Measurements from ENCODE around the gene NUDC. TPM values are rescaled to one million over a fixed set of nuclear protein-coding genes. Genes with fewer than 3 reads are reported as not detected.

Gene NUDC
- total and polyA plus RNA-seq, 4 donors, result 39.3 to 77.8 (median 64.4) TPM

GRCh38 chr1:26922901-26923300, 1.4 kb downstream of the NUDC start:
- WGBS, 2 donors, result 95% methylated on average over 3 of the region's 3 CpGs
- Histone ChIP-seq H3K27me3 (ENCODE audit: control insufficient read depth in 3 of 3, insufficient read depth in 3 of 3, low read length in 2 of 3) (no peaks in the 10 kb centered on the region), H3K9ac (ENCODE audit: insufficient read depth in 1 of 2, low read length in 2 of 2) (no peak overlapping the region), H3K27ac (ENCODE audit: low read depth in 1 of 2, low read length in 1 of 2) (no peak overlapping the region), H3K4me1 (ENCODE audit: control insufficient read depth in 5 of 5, insufficient read depth in 5 of 5, low read length in 5 of 5) (peaks cover 0 to 13% (median 8%) of the 10 kb centered on the region in 5 donors), H3K9me3 (ENCODE audit: control insufficient read depth in 4 of 4, insufficient read depth in 3 of 4, low read length in 3 of 4) (no peaks in the 10 kb centered on the region), H3K4me3 (no peak overlapping the region), H3K36me3 (ENCODE audit: control insufficient read depth in 4 of 4, insufficient read depth in 4 of 4, low read length in 4 of 4) (peaks cover 0 to 18% (median 14%) of the 10 kb centered on the region in 4 donors)
- TF ChIP-seq CTCF (IDR thresholded peaks at IDR 0.05; ENCODE audit: control extremely low read depth, extremely low read depth), result no peak
- DNase-seq, result no peak
- ATAC-seq (ENCODE audit: insufficient read depth, low FRiP score), result no peak

GRCh38 chr1:26923711-26924110, 2.2 kb downstream of the NUDC start:
- Histone ChIP-seq H3K4me1 (ENCODE audit: control insufficient read depth in 5 of 5, insufficient read depth in 5 of 5, low read length in 5 of 5) (peaks cover 0 to 13% (median 8%) of the 10 kb centered on the region in 5 donors), H3K27me3 (ENCODE audit: control insufficient read depth in 3 of 3, insufficient read depth in 3 of 3, low read length in 2 of 3) (no peaks in the 10 kb centered on the region), H3K9ac (ENCODE audit: insufficient read depth in 1 of 2, low read length in 2 of 2) (no peak overlapping the region), H3K36me3 (ENCODE audit: control insufficient read depth in 4 of 4, insufficient read depth in 4 of 4, low read length in 4 of 4) (peaks cover under 1 to 22% (median 17%) of the 10 kb centered on the region in 4 donors), H3K9me3 (ENCODE audit: control insufficient read depth in 4 of 4, insufficient read depth in 3 of 4, low read length in 3 of 4) (no peaks in the 10 kb centered on the region), H3K27ac (ENCODE audit: low read depth in 1 of 2, low read length in 1 of 2) (no peak overlapping the region), H3K4me3 (no peak overlapping the region)
- ATAC-seq (ENCODE audit: insufficient read depth, low FRiP score), result no peak
- DNase-seq, result no peak
- WGBS, 2 donors, result 95 to 98% methylated on average over 3 of the region's 3 CpGs
- no peak for TF ChIP-seq CTCF (IDR thresholded peaks at IDR 0.05; ENCODE audit: control extremely low read depth, extremely low read depth)

DNA sequence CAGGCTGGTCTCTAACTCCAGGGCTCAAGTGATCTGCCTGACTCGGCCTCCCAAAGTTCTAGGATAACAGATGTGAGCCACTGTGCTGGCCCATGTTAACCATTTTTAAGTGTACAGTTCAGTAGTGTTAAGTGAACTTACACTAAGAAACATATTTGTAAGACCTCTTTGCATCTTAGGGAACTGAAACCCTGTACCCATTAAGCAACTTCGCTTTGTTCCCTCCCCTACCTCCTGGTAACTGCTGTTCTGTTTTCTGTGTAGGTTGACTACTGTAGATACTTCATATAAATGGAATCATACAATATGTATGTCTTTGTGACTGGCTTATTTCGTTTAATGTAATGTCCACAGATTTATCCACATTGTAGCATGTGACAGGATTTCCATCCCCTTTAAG, 11.0 kb downstream of the NUDC start:
- Histone ChIP-seq H3K27ac (ENCODE audit: low read depth in 1 of 2, low read length in 1 of 2) (no peak overlapping the region), H3K27me3 (ENCODE audit: control insufficient read depth in 3 of 3, insufficient read depth in 3 of 3, low read length in 2 of 3) (no peaks in the 10 kb centered on the region), H3K9me3 (ENCODE audit: control insufficient read depth in 4 of 4, insufficient read depth in 3 of 4, low read length in 3 of 4) (no peaks in the 10 kb centered on the region), H3K4me1 (ENCODE audit: control insufficient read depth in 5 of 5, insufficient read depth in 5 of 5, low read length in 5 of 5) (no peaks in the 10 kb centered on the region), H3K36me3 (ENCODE audit: control insufficient read depth in 4 of 4, insufficient read depth in 4 of 4, low read length in 4 of 4) (peaks cover 6 to 18% (median 14%) of the 10 kb centered on the region in 4 donors), H3K9ac (ENCODE audit: insufficient read depth in 1 of 2, low read length in 2 of 2) (no peak overlapping the region), H3K4me3 (no peak overlapping the region)
- 80 to 83% methylated on average over 3 of the region's 3 CpGs for WGBS, 2 donors
- ATAC-seq (ENCODE audit: insufficient read depth, low FRiP score) (no peak), DNase-seq (no peak)
- no peak for TF ChIP-seq CTCF (IDR thresholded peaks at IDR 0.05; ENCODE audit: control extremely low read depth, extremely low read depth)

DNA sequence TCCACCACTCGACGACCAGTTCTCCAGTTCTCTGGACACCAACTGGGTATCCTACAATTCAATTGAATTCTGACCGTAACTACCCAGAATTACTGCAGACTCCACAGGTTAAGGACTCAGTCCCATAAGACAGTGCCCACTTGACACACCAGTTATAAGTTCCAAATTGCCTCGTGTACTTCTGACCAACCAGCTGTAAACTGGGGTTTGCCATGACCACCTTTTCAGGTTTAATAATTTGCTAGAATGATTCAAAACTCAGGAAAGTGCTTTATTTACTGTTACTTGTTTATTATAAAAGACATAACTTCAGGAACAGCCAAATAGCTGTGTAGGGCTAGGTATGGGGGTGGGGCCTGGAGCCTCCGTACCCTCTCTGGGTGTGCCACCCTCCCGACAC, 15.3 kb downstream of the NUDC start:
- no peak for TF ChIP-seq CTCF (IDR thresholded peaks at IDR 0.05; ENCODE audit: control extremely low read depth, extremely low read depth)
- Histone ChIP-seq H3K4me3 (no peak overlapping the region), H3K9ac (ENCODE audit: insufficient read depth in 1 of 2, low read length in 2 of 2) (no peak overlapping the region), H3K27ac (ENCODE audit: low read depth in 1 of 2, low read length in 1 of 2) (no peak overlapping the region), H3K27me3 (ENCODE audit: control insufficient read depth in 3 of 3, insufficient read depth in 3 of 3, low read length in 2 of 3) (no peaks in the 10 kb centered on the region), H3K36me3 (ENCODE audit: control insufficient read depth in 4 of 4, insufficient read depth in 4 of 4, low read length in 4 of 4) (peaks cover 0 to 21% (median 6%) of the 10 kb centered on the region in 4 donors), H3K4me1 (ENCODE audit: control insufficient read depth in 5 of 5, insufficient read depth in 5 of 5, low read length in 5 of 5) (peaks cover 0 to 2% (median 0%) of the 10 kb centered on the region in 5 donors), H3K9me3 (ENCODE audit: control insufficient read depth in 4 of 4, insufficient read depth in 3 of 4, low read length in 3 of 4) (no peaks in the 10 kb centered on the region)
- ATAC-seq (ENCODE audit: insufficient read depth, low FRiP score) (no peak), DNase-seq (no peak)
- 86 to 92% methylated on average over 6 of the region's 6 CpGs for WGBS, 2 donors

Measured in lung (tissue), 12 donors.